ENCODE results near the gene LGR4.

LGR4 gene

GRCh38 chr11:27456795-27457329 lies 15.7 kb downstream of the LGR4 start:
- TF ChIP-seq ZNF571 (tag by site-specific recombination; IDR thresholded peaks at IDR 0.05) (no peak), ZIC2 (tag by site-specific recombination; IDR thresholded peaks at IDR 0.05) (no peak), SCRT1 (tag by site-specific recombination; IDR thresholded peaks at IDR 0.05; ENCODE audit: borderline replicate concordance) (peak; percentile 55; the same call in 1 of the 2 replicates), GLIS2 (tag by site-specific recombination; IDR thresholded peaks at IDR 0.05) (no peak), ZNF266 (tag by site-specific recombination; IDR thresholded peaks at IDR 0.05; ENCODE audit: low read depth) (no peak), SCRT2 (tag by site-specific recombination; IDR thresholded peaks at IDR 0.05) (peak; percentile 52), PATZ1 (tag by site-specific recombination; IDR thresholded peaks at IDR 0.05) (no peak)
- Histone ChIP-seq H3K27ac (ENCODE audit: extremely low read depth, low read depth, low read length) (no peak overlapping the region), H3K4me3 (ENCODE audit: low read depth, low read length) (no peak overlapping the region), H3K9me3 (ENCODE audit: control insufficient read depth, insufficient read depth, low read depth, low read length) (no peaks in the 10 kb centered on the region), H3K4me1 (ENCODE audit: control insufficient read depth, insufficient read depth, low read length) (peaks cover 5% of the 10 kb centered on the region), H3K36me3 (ENCODE audit: control insufficient read depth in 2 of 2, insufficient read depth in 1 of 2, low read length in 2 of 2) (no peaks in the 10 kb centered on the region)
- ChIA-PET POLR2A (interaction anchor here (0.7 to 2.1 kb wide), 3 partner anchors 8 to 16 kb away, joined by 3 to 9 read pairs (median 3); partner anchors contain the start of gene LGR4), CTCF (interaction anchor here (0.7 to 1.0 kb wide), 2 partner anchors 15 to 131 kb away, joined by 4 read pairs; no protein-coding TSS in a partner anchor)

DNA sequence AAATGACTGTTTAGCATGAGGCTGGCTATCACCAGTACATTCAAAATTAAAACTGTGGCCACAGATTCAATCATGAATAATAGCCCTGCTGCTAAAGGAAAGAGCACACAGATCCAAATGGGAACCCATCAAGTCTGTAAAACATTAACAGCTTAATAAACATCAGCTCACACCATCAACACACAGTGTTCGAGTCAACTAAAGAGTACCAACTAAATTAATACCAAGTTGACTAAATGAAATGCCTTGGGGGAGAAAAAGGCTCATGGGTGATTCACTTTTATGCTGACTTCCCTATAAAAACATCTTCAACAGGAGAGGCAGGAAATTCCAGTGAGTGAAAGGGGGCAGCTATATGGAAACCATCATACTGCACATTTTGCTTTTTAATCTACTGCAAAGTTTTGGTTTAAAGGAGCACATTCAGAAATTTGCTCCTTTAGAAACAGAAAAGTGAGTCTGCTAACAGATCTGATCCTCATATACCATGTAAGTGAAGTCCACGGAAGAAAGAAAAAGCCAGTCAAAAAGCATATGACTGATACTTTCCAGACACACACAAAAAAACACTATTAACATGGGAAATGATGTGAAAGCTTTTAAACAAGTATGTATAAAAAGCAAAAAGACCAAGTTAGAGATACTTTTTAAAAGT lies 16.3 kb downstream of the LGR4 start:
- Histone ChIP-seq H3K27ac (ENCODE audit: extremely low read depth, low read depth, low read length) (no peak overlapping the region), H3K9me3 (ENCODE audit: control insufficient read depth, insufficient read depth, low read depth, low read length) (no peaks in the 10 kb centered on the region), H3K4me3 (ENCODE audit: low read depth, low read length) (no peak overlapping the region), H3K36me3 (ENCODE audit: control insufficient read depth in 2 of 2, insufficient read depth in 1 of 2, low read length in 2 of 2) (no peaks in the 10 kb centered on the region), H3K4me1 (ENCODE audit: control insufficient read depth, insufficient read depth, low read length) (peaks cover 5% of the 10 kb centered on the region)
- TF ChIP-seq, protein P1, sequence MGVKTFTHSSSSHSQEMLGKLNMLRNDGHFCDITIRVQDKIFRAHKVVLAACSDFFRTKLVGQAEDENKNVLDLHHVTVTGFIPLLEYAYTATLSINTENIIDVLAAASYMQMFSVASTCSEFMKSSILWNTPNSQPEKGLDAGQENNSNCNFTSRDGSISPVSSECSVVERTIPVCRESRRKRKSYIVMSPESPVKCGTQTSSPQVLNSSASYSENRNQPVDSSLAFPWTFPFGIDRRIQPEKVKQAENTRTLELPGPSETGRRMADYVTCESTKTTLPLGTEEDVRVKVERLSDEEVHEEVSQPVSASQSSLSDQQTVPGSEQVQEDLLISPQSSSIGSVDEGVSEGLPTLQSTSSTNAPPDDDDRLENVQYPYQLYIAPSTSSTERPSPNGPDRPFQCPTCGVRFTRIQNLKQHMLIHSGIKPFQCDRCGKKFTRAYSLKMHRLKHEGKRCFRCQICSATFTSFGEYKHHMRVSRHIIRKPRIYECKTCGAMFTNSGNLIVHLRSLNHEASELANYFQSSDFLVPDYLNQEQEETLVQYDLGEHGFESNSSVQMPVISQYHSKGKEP (tag by site-specific recombination; IDR thresholded peaks at IDR 0.05): no peak
- TF ChIP-seq, protein P2, sequence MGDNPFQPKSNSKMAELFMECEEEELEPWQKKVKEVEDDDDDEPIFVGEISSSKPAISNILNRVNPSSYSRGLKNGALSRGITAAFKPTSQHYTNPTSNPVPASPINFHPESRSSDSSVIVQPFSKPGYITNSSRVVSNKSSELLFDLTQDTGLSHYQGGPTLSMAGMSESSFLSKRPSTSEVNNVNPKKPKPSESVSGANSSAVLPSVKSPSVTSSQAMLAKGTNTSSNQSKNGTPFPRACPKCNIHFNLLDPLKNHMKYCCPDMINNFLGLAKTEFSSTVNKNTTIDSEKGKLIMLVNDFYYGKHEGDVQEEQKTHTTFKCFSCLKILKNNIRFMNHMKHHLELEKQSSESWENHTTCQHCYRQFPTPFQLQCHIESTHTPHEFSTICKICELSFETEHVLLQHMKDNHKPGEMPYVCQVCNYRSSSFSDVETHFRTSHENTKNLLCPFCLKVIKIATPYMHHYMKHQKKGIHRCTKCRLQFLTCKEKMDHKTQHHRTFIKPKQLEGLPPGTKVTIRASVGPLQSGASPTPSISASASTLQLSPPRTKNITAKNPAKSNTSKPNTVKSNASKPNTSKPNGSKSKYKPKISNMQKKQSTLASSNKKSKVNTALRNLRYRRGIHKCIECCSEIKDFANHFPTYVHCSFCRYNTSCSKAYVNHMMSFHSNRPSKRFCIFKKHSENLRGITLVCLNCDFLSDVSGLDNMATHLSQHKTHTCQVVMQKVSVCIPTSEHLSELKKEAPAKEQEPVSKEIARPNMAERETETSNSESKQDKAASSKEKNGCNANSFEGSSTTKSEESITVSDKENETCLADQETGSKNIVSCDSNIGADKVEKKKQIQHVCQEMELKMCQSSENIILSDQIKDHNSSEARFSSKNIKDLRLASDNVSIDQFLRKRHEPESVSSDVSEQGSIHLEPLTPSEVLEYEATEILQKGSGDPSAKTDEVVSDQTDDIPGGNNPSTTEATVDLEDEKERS (tag by site-specific recombination; IDR thresholded peaks at IDR 0.05): no peak
- TF ChIP-seq ZNF2 (tag by site-specific recombination; IDR thresholded peaks at IDR 0.05) (no peak), ZNF211 (tag by site-specific recombination; IDR thresholded peaks at IDR 0.05; ENCODE audit: low read depth) (no peak), ZNF785 (tag by site-specific recombination; IDR thresholded peaks at IDR 0.05) (no peak), TRIM28 (IDR thresholded peaks at IDR 0.05; ENCODE audit: borderline replicate concordance, low read length) (no peak), ZNF433 (tag by site-specific recombination; IDR thresholded peaks at IDR 0.05; ENCODE audit: low read depth) (no peak), ZFP41 (tag by site-specific recombination; IDR thresholded peaks at IDR 0.05; ENCODE audit: borderline replicate concordance) (no peak), ZNF677 (tag by site-specific recombination; IDR thresholded peaks at IDR 0.05) (no peak), ZNF404 (tag by site-specific recombination; IDR thresholded peaks at IDR 0.05) (no peak), ZSCAN23 (tag by site-specific recombination; IDR thresholded peaks at IDR 0.05) (no peak), ZBTB11 (tag by site-specific recombination; conservative IDR thresholded peaks at IDR 0.05; ENCODE audit: low read depth) (no peak)
- POLR2A ChIA-PET: interaction anchor here (0.7 to 2.1 kb wide), 3 partner anchors 8 to 16 kb away, joined by 3 to 9 read pairs (median 3); partner anchors contain the start of gene LGR4
- CTCF ChIA-PET: interaction anchor here (0.6 to 1.4 kb wide), 3 partner anchors 14 to 192 kb away, joined by 3 to 4 read pairs (median 3); no protein-coding TSS in a partner anchor
